HG02870 (cell line): ENCODE measurements around the gene JMJD4.
A peak's percentile ranks its signal among the peaks of the same experiment; 100 is the strongest.

Source experiments
- ATAC-seq: cut with Tn5 transposase; IDR thresholded peaks from one replicate; pipeline ENCODE4 v1.9.1; 2021; ENCODE audit warnings: mild to moderate bottlenecking, moderate library complexity; ENCODE audit not compliant: unreplicated experiment

Gene JMJD4

DNA sequence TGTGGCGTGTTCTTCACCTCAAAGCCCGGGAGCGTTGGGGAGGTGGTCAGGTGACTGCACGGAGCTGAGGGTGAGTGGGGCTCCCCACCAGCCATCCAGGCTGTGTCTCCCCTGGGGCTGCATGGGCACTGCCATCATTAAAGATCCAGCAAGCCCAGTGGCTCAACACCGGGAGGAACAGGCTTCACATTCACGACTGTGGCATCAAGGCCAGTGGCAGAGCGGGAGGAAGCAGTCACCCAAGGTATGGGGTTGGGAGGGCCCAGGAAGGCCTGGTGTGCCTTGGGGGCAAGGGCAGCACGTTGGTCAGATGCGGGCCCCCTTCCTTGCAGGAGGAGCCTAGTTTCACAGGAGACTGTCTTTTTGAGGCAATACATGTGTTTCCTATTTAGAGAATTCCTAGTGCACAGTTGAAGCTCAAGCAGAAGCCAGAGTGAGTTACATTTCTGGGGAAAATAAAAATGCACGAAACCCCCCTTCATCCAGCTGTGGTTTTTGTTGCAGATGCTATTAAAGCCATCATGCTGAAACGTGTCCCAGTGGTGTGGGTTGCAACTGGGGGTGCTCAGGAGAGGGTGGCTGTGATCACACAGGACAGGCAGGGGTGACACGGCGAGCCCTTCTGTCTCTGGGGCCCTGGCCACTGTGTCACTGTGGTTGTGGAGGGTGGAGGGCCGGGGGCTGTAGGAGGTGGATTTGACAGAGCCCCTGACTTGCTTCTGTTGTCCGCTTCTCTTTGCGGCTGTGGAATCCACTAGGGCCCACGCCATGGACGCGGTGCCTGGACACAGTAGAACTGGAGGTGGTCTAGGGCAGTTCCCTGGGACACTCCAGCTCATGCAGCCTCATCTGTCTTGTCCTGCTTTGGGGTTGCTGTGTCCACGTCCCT is 34.2 kb upstream of the JMJD4 start:
- ATAC-seq, result no peak

DNA sequence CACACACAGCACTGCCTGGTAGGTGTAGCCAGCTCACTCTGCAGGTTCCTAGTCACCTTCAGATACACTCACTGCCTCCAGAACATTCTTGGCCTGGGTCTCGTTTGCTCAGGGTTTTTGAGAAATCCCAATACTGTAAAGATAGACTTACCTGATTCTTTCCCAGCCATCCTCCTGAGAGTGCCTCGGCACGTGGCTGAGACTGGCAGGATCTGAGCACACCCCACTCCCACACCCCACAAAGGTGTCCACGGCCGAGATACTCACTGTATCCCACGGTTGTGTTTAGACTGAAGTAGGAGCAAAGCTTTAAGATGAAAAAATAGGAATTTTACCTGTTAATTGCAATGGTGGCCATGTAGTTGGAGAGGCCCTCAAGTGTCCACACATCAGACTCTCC is 33.5 kb upstream of the JMJD4 start:
- ATAC-seq, result no peak

DNA sequence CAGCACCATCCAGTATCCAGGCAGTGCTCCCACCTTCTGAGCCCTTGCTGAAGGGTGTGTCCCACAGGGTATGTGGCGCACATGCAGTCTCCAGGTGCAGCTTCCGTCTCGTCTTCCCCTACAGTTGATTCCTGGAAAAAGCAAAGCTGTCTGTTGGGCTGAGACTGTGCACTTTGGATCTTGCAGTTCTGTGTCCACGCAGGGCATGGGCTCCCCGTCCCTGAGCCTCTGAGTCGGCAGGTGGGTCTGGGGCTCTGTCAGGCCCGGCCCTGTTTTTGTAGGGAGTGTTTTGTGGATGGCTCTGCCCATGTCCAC is 33.0 kb upstream of the JMJD4 start:
- ATAC-seq, result no peak

DNA sequence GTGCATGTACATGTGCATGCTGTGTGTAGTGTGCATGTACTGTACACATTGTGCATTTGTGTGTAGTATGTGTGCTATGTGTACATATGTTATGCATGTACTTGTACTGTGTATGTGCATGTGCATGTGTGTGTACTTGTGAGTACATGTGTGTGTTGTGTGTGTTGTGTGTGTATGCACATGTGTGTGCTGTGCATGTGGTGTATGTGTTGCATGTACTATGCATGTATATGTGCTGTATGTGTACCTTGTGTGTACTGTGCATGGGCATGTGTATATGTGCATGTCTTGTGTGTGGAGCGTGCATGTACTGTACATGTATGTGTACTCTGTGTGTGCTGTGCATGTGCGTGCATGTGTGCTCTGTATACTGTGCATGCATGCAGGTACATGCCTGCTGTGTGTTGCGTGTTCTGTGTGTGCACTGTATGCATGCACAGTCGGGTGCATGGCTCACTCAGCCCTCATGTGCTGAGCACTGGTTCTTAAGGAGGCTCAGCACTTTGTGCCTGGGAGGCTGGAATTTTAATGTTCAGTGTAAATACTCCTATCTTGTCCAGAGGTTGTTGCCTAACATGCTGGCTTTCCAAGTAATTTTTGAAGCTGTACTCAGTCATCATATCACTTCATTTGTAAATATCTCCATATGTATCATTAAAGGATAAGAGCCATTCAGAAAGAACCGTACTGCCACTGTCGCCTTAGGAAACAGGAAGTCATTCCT is 32.5 kb upstream of the JMJD4 start:
- ATAC-seq, result no peak

DNA sequence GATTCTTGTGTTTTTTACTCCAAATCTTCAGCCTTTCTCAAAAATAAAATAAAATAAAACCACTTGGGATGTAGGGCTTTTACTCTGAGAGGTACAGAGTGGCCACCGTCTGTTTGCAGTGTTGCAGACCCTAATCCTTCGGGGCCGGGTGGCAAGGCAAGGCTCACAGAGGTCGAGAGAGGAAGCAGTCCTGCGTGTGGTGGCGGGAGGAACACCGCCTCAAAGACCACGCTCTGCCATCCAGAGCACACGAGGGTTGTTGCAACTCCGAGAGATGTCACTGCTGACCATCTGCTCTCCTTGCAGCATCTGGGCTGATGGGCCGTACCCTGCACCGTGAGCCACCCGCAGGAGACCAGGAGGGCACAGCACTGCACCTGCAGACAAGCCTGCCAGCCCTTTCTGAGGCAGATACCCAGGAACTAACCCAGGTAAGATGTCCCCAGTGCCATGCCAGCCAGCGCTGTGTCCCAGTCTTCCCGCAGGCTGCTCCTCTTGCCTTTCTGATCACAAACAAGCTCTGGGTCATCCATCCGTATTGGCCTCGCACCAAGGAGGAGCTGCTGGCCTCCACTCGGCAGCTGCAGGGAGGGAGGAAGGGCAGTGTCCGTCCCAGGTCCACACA is 31.7 kb upstream of the JMJD4 start:
- ATAC-seq, result no peak

DNA sequence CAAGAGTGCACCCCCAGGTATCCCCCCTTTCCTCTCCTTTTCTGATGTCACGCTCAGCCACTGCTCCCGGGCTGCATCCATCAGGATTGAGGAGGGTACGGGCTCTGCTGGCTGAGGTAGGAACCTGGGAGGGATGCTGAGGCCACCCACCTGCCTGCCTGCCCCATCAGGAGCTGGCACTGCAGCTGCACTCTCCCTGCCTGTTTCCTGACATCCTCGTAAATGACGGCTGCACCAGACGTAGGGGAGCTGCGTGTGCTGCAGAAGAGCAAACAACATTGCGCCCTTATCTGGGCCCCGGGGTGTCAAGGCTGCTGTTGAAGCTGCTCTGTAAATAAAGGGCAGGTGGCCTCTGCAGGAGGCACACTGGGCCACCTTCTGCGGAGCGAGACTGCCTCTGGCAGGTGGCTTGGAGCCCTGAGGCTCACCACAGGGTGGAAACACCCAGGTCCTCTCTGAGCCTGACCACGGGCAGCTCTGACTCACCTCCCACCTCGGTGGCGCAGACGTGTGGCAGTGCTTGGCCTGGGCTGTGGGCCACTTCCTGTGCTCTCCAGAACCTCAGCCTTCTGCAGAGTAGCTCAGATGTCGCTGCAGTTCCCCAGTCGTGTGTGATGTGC is 31.0 kb upstream of the JMJD4 start:
- ATAC-seq, result peak; percentile 36

DNA sequence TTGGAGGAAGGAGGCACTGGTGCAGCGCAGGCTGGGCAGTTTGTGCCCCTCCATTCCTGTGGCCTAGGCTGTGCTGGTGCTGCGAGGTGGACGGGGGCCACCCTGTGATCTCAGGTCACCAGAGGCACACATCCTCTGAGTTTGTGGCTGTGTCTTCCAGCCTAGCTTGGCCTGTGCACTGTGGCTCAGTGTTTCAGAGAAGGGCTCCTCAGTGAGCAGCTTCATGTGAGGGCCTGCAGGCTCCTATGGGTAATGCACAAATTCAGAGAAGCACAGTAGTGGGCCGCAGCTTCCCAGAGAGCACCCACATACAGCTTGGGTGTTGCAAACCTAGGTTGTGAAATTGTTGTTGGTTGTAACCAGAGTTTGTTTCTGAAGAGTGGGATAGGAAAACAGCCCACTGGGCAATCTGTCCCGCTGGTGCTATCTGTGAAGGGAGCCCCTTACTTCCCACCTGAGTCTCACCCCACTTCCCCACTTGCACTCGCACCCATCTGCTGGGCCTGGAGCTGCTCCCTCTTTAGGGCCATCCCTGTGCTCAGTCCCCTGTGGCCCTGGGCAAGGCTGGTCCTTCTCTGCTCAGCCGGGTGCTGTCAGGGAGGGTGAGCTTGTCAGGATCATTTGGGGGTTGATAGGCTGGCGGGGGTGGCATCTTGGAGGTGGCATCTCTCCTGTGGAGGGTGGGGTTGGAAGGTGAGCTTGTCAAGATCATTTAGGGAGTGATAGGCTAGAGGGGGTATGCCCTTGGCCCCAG is 30.3 kb upstream of the JMJD4 start:
- ATAC-seq, result no peak

DNA sequence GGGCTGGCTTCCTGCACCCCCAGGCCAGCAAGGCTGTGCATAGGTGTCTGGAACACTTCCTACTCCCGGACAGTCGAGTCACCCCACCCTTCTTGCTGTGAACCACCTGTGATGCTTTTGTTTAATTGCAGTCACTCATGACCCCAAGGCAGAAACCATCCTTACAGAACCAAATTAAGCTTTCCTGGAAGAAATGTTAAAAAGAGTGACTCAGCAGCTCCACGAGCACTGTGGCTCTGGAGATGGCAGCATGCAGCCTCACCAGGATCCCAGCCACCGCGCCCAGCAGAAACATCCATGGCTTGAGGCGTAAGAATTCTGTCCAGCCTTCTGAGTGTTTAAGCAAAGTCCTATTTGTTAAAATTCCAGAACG is 28.9 kb upstream of the JMJD4 start:
- no peak for ATAC-seq

DNA sequence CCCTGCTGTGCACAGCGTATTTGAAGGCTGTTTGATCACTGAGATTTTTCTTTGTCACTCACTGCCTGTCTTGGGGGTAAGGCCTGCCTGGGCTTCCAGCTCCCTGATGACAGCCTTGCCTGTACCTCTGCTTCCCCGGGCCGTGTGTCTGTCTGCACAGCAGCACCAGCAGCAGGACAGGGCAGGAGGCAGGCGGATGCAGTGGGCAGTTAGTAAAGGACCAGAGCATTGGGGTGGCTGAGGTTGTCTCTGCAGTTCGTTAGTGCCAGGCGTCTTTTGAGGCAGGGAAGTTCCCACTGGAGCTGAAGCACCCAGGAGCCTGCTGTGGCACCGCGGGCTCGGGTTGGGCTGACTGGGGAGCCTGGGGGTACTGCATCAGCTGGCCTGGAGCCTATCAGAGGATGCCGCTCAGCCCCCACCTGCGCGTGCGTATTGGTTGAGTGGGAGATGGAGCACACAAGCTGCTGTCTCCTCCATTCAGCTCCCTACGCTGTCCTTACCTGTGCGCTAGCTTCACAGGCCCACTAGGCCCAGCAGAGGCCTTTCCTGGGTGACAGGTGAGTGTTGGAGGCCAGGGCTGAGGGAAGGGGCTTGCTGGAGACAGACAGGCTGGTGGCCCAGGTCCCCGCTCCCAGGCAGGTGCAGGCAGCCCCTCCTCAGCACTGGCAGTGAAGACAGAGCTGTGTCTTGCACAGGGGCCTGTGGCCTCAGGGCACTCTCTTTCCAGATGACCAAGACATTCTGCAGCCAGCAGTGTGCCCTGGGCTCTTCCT is 28.3 kb upstream of the JMJD4 start:
- ATAC-seq, result no peak

DNA sequence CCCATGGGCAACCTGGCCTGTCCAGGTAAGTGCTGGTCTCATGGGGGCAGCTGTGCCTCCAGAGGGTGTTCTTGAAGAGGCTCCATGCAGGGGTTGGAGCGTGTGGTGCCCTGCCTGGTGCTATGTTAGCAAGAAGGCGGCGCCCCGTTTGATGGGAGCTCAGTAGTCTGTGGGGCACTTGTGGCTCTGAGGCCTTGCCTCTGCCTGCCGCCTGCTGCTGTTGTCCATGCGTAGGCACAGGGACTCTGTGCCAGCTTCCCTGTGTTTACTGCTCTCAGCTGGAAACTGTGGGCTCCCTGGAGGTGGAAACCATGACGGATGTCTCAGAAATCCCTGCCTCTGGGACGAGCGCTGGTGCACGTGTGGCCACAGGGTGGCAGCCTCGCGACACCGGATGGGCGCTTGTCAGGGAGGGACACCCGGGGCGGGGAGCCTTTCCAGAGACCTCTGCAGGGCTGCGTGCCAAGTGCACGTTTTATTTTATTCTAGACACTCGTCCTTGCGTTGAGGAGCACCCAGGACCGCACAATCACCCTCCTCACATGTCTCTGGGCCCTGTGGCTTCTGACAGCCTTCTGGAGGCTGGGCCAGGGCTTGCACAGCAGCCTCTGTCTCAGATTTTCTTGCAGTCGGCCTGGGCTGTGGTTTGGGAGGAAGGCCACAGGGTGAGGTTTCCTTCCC is 27.3 kb upstream of the JMJD4 start:
- ATAC-seq, result peak; percentile 45

DNA sequence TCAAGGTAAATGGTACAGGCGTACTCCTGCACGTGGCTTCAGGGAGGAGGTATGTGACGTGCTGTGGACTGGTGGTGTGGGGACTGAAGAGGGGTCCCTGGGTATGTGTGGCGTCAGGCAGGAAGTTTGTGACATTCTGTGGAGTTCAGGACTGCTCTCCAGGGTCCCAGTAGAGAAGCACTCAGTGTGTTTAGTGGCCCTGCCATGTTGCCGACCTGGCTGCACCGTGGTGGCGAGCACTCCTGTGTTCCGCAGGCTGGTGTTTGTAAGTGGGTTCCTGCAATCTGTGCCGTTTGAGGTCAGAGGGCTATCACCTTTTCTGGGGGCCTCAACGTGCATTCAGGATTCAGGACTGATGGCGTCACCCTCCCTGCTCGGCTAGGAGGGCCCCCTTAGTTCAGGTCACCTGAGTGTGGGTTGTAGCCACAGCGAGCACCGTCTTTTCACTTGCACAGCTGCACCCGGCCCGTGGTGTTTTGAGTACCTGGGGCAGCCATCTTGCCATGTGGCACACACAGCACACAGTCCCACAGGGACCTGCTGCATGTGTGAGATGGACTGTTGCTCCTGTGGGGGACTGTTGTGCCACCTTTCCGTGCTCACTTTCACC is 26.6 kb upstream of the JMJD4 start:
- ATAC-seq, result no peak

DNA sequence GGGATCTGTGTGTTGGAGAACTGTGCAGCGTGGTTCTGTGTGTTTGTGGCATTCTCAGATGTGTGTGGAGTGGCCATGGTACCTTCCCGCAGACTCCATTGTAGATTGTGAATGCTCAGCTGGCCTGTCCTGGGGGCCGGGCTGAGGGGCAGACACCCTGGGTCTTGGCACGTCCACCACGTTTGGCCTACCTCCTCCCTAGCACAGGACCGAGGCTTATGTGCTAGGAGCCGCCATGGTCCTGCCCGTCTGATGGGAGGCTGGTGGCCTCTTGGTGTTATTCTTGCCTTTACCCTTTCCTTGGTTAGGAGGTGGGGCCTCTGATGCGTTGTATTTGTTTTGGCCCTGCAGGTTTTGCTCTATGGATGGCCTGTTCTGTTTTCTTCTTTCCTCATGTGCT is 25.3 kb upstream of the JMJD4 start:
- no peak for ATAC-seq

DNA sequence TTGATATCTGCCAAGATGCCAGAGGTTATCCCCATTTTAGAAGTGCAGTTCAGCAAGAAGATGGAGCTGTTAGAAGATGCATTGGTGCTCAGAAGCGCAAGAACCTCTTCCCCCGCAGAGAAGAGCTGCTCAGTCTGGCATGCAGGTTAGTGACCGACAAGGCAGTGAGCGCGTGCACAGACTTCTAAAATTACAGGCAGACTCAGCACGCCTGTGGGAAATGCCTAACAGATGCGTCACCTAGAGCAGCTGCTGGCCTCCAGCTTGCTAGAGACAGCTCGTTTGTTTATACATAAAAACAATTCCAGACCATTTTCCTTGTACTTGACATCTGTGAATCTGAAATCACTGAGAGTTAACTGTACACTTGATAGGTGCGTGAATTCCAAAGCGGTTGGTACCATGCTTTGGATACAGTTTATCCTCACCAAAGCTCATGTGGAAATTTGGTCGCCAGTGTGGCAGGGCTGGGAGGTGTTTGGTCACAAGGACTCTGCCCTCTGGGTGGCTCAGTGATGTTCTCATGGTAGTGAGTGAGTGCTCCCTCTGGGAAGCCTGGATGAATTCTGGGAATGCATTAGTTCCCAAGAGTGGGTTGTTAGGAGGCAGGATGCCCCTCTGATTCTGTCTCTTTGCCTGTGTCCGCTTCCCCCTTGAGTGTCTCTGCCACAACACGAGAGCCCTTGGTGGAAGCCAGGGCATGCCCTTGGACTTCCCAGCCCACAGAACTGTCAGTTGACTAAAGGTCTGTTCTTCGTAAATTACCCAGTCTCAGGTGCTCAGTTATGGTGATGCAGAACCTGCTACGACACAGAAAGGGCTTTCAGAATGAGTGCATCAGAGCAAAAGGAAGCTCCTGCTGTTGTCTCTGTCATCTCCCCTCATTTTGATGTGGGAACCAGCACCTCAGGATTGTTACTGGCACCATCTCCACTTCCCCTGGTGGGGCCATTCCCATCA is 24.5 kb upstream of the JMJD4 start:
- ATAC-seq, result peak; percentile 32

DNA sequence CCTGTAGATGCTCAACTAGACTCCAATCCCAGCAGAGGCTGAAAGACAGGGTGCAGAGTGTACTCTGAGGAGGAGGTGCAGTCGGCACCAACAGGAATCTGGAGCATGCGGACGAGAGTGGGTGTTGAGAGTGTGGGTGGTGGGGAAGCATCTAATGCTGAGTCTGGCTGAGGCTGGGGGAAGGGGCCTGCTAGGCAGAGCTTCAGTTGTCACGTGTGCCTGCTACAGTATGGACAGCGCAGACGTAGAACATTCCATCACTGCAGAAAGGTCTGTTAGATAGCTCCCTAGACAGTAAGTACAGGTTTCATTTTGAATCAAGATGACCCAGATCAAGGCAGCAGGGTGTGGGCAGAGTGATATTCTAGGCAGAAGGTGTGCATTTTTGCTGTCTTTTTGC is 23.3 kb upstream of the JMJD4 start:
- ATAC-seq, result peak; percentile 31

DNA sequence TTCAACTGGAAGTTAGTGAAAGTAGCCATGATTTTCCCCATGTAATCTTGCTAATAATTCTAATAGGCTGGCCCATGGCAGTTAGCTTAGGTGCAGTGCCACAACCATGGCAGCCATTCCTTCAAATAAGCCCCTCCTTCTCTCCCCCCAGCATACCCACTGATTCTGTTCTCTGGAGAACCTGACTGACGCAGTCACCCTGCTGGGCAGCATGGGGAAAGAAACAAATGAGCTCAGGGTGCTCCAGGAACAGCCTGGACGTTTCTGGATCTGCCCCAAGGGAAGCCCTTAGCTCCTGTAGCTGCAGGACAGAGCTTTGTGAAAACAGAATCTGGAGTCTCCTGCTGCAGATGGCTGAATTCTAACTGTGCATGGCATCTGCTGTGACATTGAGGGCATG is 22.7 kb upstream of the JMJD4 start:
- no peak for ATAC-seq

DNA sequence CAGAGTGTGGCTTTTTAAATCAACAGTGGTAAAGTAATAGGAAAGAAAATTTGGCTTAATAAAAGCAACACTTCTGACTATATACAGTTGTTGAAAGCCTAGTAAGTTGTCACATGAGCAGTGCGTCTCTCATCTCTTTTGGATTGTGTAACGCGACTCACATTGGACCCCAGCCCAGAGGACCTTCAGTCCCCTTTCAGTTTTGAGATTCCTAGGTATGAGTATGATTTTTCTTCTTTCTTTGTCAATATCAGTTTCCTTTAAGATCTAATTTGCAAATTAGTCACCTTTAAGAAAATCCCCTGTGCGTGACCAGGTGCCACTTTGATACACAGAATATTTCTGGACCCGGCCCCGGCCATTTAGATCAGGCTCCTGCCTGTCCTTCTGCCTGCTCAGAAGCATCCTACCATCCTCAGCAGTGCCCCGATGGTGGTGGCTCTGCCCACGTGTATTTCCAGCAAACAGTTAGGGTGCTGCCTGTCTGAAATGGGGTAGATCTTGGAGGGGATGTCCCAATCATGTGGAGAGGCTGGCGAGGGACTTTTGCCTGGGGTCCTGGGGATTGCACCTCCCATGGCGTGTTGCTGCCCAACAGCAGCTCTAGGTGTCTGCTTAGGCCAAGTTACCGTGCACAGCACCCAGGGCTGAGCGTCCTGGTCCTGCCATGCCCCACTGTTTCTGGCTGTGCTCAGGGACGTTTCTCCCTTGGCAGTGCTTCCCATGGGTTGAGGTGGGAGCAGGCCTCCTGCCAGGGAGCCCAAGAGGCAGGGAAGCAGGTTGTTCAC is 21.3 kb upstream of the JMJD4 start:
- no peak for ATAC-seq

DNA sequence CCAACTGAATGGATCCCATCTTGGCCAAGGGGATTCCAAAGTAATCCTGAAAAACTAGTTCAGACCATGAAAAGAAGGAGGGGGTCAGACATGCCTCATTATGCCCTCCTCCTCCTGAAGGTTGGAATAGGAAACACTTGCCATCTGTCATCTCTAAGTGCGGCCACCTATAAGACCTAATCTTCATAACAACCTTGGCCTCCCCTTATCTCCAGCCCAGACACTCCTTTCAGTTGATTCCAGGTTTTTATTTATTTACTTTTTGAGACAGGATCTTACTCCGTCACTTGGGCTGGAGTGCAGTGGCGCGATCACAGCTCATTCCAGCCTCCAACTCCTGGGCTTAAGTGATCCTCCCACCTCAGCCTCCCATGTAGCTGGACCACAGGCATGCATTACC is 19.9 kb upstream of the JMJD4 start:
- ATAC-seq, result no peak
